ENCODE data around the gene CHI3L1. TPM values are rescaled to one million over a fixed set of nuclear protein-coding genes. Genes with fewer than 3 reads are reported as not detected.
A peak's percentile ranks its signal among the peaks of the same experiment; 100 is the strongest.

CHI3L1 gene
- total RNA-seq, 2 donors from 2014 or later, result 5.4 to 8.2 TPM

DNA sequence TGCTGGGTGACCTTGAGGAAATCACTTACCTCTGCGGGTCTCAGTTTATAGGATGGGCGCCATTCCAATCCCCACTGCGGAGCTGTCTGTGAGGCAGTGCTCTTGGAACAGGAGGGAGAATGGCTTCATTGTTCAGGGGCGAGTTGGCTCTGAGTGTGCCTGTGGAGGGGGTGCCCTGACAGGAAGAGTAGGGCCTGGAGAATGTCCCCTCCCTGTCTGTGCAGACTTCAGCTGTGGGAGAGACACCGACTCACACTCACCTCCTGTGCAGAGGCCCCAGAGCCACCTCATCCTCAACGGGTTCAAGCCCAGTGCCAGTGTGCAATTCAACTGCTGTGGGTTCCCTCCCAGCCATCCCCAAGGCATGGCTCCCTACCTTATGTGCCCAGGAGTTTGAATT is 41.8 kb downstream of the CHI3L1 start:
- no peak overlapping the region for H3K4me3 ChIP-seq
- WGBS, 2 donors, result 34 to 36% methylated on average over 5 to 6 of the region's 6 CpGs
- ATAC-seq (peak; percentile 71), DNase-seq (peak; percentile 54 to 73 (median 67))
- no peaks in the 10 kb centered on the region for H3K27me3 ChIP-seq
- peak overlapping the region; percentile 32 to 81 (median 72) for H3K27ac ChIP-seq
- no peaks in the 10 kb centered on the region for H3K9me3 ChIP-seq
- intact Hi-C loops (cut with DNase I), result no loop called here
- peaks cover 72% of the 10 kb centered on the region for H3K4me1 ChIP-seq
- no peak for TF ChIP-seq POLR2A (IDR thresholded peaks at IDR 0.05)
- TF ChIP-seq, protein P1, sequence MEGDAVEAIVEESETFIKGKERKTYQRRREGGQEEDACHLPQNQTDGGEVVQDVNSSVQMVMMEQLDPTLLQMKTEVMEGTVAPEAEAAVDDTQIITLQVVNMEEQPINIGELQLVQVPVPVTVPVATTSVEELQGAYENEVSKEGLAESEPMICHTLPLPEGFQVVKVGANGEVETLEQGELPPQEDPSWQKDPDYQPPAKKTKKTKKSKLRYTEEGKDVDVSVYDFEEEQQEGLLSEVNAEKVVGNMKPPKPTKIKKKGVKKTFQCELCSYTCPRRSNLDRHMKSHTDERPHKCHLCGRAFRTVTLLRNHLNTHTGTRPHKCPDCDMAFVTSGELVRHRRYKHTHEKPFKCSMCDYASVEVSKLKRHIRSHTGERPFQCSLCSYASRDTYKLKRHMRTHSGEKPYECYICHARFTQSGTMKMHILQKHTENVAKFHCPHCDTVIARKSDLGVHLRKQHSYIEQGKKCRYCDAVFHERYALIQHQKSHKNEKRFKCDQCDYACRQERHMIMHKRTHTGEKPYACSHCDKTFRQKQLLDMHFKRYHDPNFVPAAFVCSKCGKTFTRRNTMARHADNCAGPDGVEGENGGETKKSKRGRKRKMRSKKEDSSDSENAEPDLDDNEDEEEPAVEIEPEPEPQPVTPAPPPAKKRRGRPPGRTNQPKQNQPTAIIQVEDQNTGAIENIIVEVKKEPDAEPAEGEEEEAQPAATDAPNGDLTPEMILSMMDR (IDR thresholded peaks at IDR 0.05), result no peak
- H3K36me3 ChIP-seq (replicated peaks in 1 of 2; ENCODE audit: insufficient read depth in 1 of 2, low read depth in 2 of 2), result no peaks in the 10 kb centered on the region

- 49 to 63% methylated on average over 11 of the region's 11 CpGs for WGBS, 2 donors
- H3K36me3 ChIP-seq (replicated peaks in 1 of 2; ENCODE audit: insufficient read depth in 1 of 2, low read depth in 2 of 2), result no peaks in the 10 kb centered on the region
- intact Hi-C loops (cut with DNase I), result no loop called here
- H3K27me3 ChIP-seq, result no peaks in the 10 kb centered on the region
- peak overlapping the region in 3 of 4 donors; percentile 64 to 81 (median 79) for H3K27ac ChIP-seq
- DNase-seq, result no peak
- no peaks in the 10 kb centered on the region for H3K9me3 ChIP-seq
- TF ChIP-seq, protein P1 (IDR thresholded peaks at IDR 0.05), result no peak
- no peak for TF ChIP-seq POLR2A (IDR thresholded peaks at IDR 0.05)
- H3K4me3 ChIP-seq, result no peak overlapping the region
- H3K4me1 ChIP-seq, result peaks cover 72% of the 10 kb centered on the region
- ATAC-seq, result no peak
These were observed 42.9 kb downstream of the CHI3L1 start for GRCh38 chr1:203143641-203144040.

DNA sequence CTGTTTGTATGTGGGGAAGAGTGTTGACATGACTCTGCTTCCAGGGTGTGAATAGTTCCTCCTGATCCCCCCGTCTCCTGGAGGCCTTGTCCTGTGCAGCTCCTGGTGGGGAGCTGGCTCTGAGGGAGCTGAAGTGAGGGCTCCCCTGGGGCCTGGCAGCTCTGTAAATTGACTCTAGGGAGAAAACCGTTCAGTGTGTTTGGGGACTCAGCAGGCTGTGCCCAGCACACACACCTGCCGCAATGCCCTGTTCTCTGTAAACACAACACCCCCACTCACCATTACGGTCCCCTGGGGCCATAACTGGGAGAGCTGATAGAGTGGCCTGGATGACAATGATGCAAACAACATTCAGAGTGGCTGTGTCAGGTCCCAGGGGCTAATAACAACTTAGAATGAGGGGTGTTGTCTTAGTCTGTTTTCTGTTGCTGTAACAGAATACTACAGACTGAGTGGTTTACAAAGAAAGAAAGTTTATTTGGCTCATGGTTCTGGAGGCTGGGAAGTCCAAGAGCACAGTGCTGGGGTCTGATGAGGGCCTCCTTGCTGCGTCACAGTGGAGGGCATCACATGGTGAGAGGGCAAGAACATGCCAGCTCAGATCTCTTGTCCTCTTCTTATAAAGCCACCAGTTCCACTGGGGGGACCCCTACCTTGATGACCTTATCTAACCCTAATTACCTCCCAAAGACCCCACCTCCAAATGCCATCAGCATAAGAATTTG is 43.7 kb downstream of the CHI3L1 start:
- Histone ChIP-seq H3K4me1 (peaks cover 71% of the 10 kb centered on the region), H3K4me3 (no peak overlapping the region), H3K9me3 (no peaks in the 10 kb centered on the region), H3K36me3 (replicated peaks in 1 of 2; ENCODE audit: insufficient read depth in 1 of 2, low read depth in 2 of 2) (no peaks in the 10 kb centered on the region), H3K27ac (peak overlapping the region in 3 of 4 donors; percentile 64 to 81 (median 79)), H3K27me3 (no peaks in the 10 kb centered on the region)
- ATAC-seq, result no peak
- no peak for TF ChIP-seq POLR2A (IDR thresholded peaks at IDR 0.05)
- TF ChIP-seq, protein P1 (IDR thresholded peaks at IDR 0.05), result no peak
- DNase-seq, result no peak
- intact Hi-C loops (cut with DNase I), result no loop called here
- WGBS, 2 donors, result 44 to 70% methylated on average over 2 to 5 of the region's 5 CpGs

DNA sequence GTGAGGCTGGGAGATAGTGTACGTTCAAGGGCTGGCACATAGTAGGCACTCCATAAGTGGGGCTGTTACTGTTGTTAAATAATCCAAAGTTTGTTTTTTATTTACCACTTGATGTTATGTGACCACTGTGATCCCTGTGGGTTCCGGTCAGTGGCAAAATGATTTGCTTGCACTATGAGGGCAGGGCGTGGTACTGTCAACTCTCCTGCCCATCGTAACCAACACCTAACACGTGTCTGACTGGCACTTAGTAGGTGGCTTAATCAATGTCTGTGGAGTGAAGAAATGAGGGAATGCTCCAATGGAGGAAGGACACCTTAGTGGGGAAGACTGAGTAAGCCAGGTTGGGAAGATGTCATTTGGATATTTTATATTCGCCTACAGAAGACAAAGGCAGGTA is 44.4 kb downstream of the CHI3L1 start:
- peaks cover 68% of the 10 kb centered on the region for H3K4me1 ChIP-seq
- H3K27ac ChIP-seq, result peak overlapping the region in 3 of 4 donors; percentile 64 to 81 (median 79)
- H3K36me3 ChIP-seq (replicated peaks in 1 of 2; ENCODE audit: insufficient read depth in 1 of 2, low read depth in 2 of 2), result no peaks in the 10 kb centered on the region
- intact Hi-C loops (cut with DNase I), result no loop called here
- DNase-seq, result no peak
- no peak overlapping the region for H3K4me3 ChIP-seq
- no peak for TF ChIP-seq POLR2A (IDR thresholded peaks at IDR 0.05)
- TF ChIP-seq, protein P1 (IDR thresholded peaks at IDR 0.05), result no peak
- no peaks in the 10 kb centered on the region for H3K27me3 ChIP-seq
- WGBS, 2 donors, result 74 to 75% methylated on average over 6 of the region's 6 CpGs
- no peaks in the 10 kb centered on the region for H3K9me3 ChIP-seq
- no peak for ATAC-seq
